Esophagus muscularis mucosa (tissue), 3 donors: ENCODE results near the gene RBMS3.

Experiments
- POLR2A ChIP-seq: fragments of 450-650 bp; IDR thresholded peaks from one replicate; pipeline ENCODE4 v1.6.1; 2017; ENCODE audit warnings: antibody characterized with exemption, moderate library complexity, mild to moderate bottlenecking, low read depth
- POLR2AphosphoS5 ChIP-seq, 2 donors: sonication (generic); formaldehyde crosslinking; IDR thresholded peaks; one replicate each; pipeline ENCODE4 v1.6.1; 2017; ENCODE audit warnings: antibody characterized with exemption in 2 of 2
- TF ChIP-seq, protein P1 (sequence below), 3 experiments: fragments of 200-600 bp in 2 of 3; fragments of 450-650 bp in 1 of 3; sonication (generic) in 2 of 3; IDR thresholded peaks; one replicate each; pipeline ENCODE4 v1.5.1; 2017 to 2019; ENCODE audit warnings: antibody characterized with exemption in 3 of 3, mild to moderate bottlenecking in 2 of 3, moderate library complexity in 1 of 3

DNA sequence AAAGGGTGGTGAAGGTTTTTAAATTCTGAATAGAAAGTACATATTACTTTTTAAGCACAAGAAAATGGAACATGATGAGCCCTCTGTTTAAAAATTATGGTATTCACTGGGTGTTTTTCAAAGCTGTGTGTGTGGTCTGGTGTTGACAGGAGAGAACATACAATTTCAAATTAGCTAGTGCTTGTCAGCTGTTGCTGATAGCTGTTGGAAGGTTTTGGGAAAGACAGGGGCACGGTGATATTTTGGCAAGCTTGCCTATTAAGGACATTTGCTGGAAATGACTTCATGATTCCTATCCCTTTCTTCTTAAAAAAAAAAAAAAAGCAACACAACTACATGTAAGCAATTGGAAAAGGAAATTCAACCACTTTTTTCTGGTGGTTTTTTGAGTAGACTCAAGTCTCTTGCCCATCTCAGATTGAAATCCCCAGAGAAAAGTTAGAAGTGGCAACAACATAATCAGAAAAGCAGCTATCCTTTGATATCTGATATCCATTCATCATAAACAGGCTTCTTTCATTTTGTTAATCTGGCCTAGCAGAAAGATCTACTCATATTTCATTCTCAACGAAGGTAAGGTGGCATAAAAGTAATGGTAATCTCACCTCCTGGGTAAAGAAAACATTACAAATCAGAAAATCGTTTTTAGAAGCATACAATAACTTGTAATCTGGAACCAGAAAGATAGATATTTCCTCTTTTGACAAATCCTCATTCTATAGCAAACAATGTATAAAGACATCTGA lies 130.0 kb downstream of the RBMS3 start:
- TF ChIP-seq POLR2A: no peak
- TF ChIP-seq POLR2AphosphoS5 (IDR thresholded peaks at IDR 0.05): no peak
- TF ChIP-seq, protein P1, sequence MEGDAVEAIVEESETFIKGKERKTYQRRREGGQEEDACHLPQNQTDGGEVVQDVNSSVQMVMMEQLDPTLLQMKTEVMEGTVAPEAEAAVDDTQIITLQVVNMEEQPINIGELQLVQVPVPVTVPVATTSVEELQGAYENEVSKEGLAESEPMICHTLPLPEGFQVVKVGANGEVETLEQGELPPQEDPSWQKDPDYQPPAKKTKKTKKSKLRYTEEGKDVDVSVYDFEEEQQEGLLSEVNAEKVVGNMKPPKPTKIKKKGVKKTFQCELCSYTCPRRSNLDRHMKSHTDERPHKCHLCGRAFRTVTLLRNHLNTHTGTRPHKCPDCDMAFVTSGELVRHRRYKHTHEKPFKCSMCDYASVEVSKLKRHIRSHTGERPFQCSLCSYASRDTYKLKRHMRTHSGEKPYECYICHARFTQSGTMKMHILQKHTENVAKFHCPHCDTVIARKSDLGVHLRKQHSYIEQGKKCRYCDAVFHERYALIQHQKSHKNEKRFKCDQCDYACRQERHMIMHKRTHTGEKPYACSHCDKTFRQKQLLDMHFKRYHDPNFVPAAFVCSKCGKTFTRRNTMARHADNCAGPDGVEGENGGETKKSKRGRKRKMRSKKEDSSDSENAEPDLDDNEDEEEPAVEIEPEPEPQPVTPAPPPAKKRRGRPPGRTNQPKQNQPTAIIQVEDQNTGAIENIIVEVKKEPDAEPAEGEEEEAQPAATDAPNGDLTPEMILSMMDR (IDR thresholded peaks at IDR 0.05): no peak
